ENCODE data around the gene SASH1.

The SASH1 gene

GRCh38 chr6:148416330-148416965 lies 73.8 kb downstream of the SASH1 start:
- no peak for TF ChIP-seq CTCF (IDR thresholded peaks at IDR 0.05; ENCODE audit: low read depth, low read length)
- DNase-seq (ENCODE audit: low read depth in 2 of 2): no peak
- H3K4me3 ChIP-seq (replicated peaks in 1 of 2; ENCODE audit: low read depth in 2 of 2, low read length in 2 of 2): no peak overlapping the region

- no peak overlapping the region for H3K4me3 ChIP-seq (replicated peaks in 1 of 2; ENCODE audit: low read depth in 2 of 2, low read length in 2 of 2)
- DNase-seq (ENCODE audit: low read depth in 2 of 2): no peak
- TF ChIP-seq CTCF (IDR thresholded peaks at IDR 0.05; ENCODE audit: low read depth, low read length): no peak
Observed at GRCh38 chr6:148417045-148417444, 74.4 kb downstream of the SASH1 start.

GRCh38 chr6:148419430-148419829 lies 76.8 kb downstream of the SASH1 start:
- DNase-seq (ENCODE audit: low read depth in 2 of 2): no peak
- TF ChIP-seq CTCF (IDR thresholded peaks at IDR 0.05; ENCODE audit: low read depth, low read length): no peak
- no peak overlapping the region for H3K4me3 ChIP-seq (replicated peaks in 1 of 2; ENCODE audit: low read depth in 2 of 2, low read length in 2 of 2)

GRCh38 chr6:148422085-148422484 lies 79.4 kb downstream of the SASH1 start:
- no peak for DNase-seq (ENCODE audit: low read depth in 2 of 2)
- no peak overlapping the region for H3K4me3 ChIP-seq (replicated peaks in 1 of 2; ENCODE audit: low read depth in 2 of 2, low read length in 2 of 2)
- TF ChIP-seq CTCF (IDR thresholded peaks at IDR 0.05; ENCODE audit: low read depth, low read length): no peak

- no peak for DNase-seq (ENCODE audit: low read depth in 2 of 2)
- no peak for TF ChIP-seq CTCF (IDR thresholded peaks at IDR 0.05; ENCODE audit: low read depth, low read length)
Observed at GRCh38 chr6:148423133-148423532, 80.5 kb downstream of the SASH1 start.

GRCh38 chr6:148423601-148424270 lies 81.1 kb downstream of the SASH1 start:
- H3K4me3 ChIP-seq (replicated peaks in 1 of 2; ENCODE audit: low read depth in 2 of 2, low read length in 2 of 2): no peak overlapping the region
- no peak for DNase-seq (ENCODE audit: low read depth in 2 of 2)
- no peak for TF ChIP-seq CTCF (IDR thresholded peaks at IDR 0.05; ENCODE audit: low read depth, low read length)

More at GRCh38 chr6:148423133-148423532, 80.5 kb downstream of the SASH1 start:
- H3K4me3 ChIP-seq (replicated peaks in 1 of 2; ENCODE audit: low read depth in 2 of 2, low read length in 2 of 2): no peak overlapping the region
